ENCODE results near the gene PIK3R6.
A peak's percentile ranks its signal among the peaks of the same experiment; 100 is the strongest.
"Not testable (repeated sequence)": the region's sequence is repeated elsewhere in the genome, so short reads cannot be mapped to it uniquely, and the experiment has no call there.

PIK3R6 gene

GRCh38 chr17:8821446-8822105 lies 45.9 kb downstream of the PIK3R6 start:
- no peak for DNase-seq

- no peak for DNase-seq
Measured at GRCh38 chr17:8820311-8821010, 47.0 kb downstream of the PIK3R6 start.

- peak in 1 of 2 donors; percentile 3 for DNase-seq
Measured at GRCh38 chr17:8818654-8819330, 48.7 kb downstream of the PIK3R6 start.

DNA sequence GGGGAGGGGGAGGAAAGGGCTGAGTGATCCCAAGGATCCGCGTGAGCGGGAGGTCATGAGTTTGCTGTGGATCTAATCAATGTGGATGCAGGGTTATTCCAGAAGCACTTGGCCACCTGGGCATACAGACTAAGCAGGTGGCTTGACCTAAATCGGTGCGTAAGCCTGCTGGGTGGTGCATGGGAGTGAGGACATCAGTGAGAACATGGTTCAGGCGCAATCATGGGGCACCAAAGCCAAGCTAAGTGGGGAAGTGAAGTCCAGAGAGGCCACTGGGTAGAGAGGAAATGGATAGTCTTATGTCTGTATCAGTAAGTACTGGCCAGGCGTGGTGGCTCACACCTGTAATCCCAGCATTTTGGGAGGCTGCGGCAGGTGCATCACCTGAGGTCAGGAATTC lies 49.4 kb downstream of the PIK3R6 start:
- peak in 1 of 2 donors; percentile 7 for DNase-seq

DNA sequence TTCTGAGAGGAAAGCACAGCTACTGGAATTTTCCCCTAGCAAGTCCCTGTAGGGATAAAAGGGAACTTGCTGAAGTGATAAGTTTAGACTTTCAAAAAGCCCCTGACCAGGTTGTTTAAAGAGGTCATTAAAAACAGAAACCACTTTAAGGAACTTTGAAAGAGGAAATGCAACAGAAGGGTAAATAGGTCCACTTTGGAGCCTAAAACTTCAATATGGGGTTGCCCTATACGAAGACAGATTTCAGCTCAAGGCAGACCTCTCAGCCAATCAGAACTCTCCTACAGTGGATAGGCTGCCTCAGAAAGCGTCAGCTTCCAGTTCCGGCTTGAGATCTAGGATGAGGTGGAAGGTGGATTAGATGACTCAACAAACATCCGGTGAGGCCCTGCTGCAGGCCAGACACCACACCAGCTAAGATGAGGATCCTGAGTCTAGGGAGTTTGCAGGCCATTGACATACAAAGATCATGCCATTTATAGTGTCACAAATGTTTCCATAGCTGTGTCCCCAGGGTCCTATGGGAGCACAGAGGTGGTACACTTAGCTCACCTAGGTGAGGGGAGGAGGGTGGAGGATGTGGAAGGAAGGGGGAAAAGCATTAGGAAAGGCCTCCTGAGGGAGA lies 60.4 kb downstream of the PIK3R6 start:
- peak; percentile 39 to 82 for DNase-seq

- DNase-seq = peak in 1 of 2 donors; percentile 40
Measured at GRCh38 chr17:8806253-8806925, 61.1 kb downstream of the PIK3R6 start.

GRCh38 chr17:8805396-8805795 lies 62.1 kb downstream of the PIK3R6 start:
- not testable (repeated sequence) for DNase-seq

DNA sequence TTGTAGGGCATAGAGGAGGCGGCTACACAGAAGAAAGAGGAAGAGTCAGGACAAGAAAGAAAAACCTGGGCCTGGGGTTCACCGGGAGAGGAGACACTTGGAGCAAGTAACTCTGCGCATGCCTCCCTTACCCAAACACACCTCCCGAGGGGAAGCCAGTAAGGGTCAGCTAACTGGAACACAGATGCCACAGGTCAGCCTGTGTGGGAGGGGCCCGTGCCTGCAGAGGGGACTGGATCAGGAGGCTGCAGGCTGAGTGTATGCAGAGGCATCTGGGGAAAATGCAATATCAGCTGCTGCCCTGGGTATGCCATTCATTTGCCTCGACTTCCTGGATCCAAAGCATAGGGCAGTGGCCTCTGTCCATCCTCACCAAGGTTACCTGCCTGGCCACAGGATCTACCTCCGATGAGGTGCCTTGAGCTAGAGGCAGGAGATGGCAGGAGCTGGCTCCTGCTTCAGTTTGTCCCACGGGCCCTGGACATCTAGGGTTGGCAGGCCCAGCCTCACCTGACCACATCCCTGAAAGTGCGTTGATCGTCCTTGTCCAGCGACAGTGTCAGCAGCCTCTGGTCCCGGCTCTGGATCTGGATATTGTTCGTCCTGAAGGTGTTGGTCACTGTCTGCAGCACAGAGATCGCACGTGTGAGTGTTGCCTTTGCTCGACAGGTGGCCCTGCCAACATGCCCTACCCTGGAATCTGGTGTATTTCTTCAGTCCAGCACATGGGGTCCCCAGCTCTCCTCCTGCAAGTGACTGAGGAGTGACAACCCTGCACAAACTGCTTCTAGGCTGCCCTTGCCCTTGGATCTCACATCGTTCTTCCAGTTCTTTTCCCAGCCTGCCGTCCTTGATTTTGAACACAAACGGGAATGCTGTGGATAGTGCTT lies 63.7 kb downstream of the PIK3R6 start:
- no peak for DNase-seq

DNA sequence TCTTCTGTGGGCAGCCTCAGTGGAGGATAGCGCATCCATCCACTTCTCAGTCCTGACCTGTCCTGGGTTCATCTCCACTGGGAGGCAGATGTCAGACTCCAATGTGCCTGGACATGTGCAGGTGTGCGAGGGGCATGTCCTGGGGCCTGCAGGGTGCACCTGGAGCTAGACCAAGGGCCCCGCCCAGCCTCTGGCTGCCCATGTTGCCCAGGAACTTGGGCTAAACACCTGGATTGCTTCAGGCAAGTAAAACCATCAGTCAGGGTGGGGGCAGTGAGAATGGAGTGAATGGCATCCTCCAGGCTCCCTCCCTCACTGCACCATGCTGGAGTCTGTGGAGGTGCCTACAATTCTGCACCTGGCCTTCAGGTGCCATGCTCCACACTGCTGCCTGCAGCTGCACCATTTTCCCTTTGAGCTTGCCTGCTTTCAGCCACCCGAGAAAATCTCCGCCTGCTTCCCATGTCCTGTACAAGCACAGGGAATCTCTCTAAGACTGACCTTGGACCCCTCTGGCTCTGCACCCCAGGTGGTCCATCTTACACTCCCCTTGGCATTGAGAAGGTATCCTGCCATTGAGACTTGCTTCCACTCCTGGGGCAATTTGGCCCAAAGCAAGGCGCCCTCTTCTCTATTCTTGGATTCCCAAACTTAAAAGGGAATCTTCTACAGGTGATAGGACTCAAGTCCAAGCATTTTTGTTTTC lies 66.2 kb downstream of the PIK3R6 start:
- DNase-seq = no peak

DNA sequence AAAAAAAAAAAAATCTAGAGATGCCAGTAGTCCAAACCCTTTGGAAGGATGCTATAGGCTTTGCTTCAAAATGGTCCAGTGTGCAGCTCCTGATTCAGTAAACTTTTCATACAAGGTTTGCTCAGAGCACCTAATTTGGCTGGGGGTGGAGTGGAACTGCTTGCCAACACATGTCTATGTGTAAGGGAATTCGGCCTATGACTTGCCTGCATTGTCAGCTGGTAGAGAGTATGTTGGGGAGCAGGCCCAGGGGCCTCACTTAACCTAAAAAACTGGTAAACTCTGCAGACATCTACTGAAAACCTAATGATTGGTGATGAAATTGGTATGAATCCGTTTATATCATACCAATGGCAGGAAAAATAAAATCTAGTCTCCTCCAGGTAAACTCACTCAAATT lies 66.8 kb downstream of the PIK3R6 start:
- no peak for DNase-seq

- no peak for DNase-seq
Measured at GRCh38 chr17:8799570-8800212, 67.8 kb downstream of the PIK3R6 start.

DNA sequence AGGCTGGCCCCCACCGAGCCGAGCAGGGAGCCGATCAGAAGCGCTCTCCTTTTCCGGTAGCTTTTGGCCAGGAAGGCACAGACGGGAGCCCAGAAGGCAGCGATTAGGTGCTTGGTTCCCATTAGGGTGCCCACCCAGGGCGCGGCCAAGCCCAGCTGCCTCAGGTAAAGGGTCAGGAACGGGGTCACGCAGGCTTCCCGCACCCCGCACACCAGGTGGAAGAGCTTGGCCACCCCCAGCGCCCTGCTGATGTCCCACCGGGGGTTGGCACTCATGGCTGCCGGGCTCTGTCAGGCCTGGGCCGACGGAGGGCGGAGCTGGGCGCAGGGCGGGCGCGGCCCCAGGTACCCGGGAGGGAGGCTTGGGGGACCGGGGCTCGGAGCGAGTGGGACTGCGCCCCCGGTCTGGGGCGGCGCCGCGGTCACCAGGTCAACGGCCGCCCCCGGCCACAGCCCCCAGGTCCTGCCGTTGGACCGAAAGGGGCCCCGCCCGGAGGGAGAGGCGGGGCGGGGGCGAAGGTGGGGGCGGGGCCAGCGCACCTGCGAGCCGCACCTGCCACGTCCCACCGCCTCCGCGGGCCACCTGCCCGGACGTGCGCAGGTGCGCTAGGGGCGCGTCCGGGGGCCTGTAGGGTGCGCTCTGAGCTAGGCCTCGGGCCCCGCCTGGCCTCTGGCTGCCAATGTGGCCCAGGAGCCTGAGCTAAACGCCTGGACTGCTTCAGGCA lies 68.5 kb downstream of the PIK3R6 start, which contains the start of gene MFSD6L:
Gene MFSD6L, minus strand, starts transcription at position 520 of the 724 bp plus-strand sequence. Its CDS starts 245 bp downstream, at position 275.
- DNase-seq = peak in 1 of 2 donors; percentile 42

DNA sequence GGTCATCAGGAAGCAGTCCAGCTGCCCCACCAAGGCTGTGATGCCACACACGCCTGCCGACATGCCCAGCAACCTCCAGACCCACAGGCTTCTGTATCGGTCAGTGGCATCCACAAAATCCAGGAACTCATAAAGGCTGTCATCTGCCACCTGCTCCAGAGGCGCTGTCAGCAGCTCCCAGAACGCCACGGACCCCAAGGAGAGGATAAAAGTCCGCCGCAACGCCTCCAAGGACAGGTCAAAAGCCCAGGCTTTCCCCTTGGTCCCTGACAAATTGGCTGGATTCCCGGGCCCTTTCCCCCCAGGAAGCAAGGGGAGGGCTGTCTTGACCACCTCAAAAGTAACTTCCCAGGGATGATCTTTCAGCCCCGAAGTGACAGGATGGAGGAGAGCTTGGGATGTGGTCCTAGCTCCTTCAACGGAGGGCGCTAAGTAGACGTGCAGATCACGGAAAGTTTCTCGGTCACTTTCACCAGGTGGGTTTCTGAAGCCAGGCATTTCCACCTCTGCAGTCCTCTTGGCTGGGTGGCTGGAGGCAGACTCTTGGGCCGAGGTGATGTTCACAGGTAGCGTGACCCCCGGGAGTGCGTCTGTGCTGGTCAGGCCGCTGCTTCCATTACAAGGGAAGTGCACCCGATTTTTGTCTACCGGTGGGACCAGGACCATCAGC lies 69.2 kb downstream of the PIK3R6 start:
- no peak for DNase-seq

- DNase-seq = no peak
Measured at GRCh38 chr17:8797621-8798175, 69.8 kb downstream of the PIK3R6 start.

DNA sequence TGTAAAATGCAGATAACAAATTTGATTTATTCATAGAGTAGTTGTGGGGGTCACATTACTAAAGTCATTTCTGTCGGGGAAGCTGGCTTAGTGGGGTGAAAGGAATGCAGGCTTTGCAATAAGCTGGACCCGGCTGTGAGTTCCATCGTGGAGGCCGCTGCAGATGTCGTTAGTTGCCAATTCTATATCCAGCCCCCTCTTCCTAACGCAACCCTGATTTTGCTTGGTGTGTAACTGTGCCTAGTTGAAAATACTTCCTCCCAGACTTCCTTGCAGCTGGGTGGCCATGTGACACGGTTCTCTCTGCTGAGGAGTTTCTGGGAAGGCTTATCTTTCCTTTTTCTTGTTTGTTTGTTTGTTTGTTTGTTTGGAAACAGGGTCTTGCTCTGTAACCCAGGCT lies 72.8 kb downstream of the PIK3R6 start:
- no peak for DNase-seq

- no peak for DNase-seq
Measured at GRCh38 chr17:8793649-8794048, 73.8 kb downstream of the PIK3R6 start.

- no peak for DNase-seq
Measured at GRCh38 chr17:8792646-8793045, 74.8 kb downstream of the PIK3R6 start.

- peak in 1 of 2 donors; percentile 33 for DNase-seq
Measured at GRCh38 chr17:8791910-8792270, 75.6 kb downstream of the PIK3R6 start.

All from CD4-positive, alpha-beta T cell treated with Interleukin-4 for 1 hour (primary cell).